Endothelial cell of umbilical vein (primary cell): ENCODE results near the gene FERMT2.

Experiments
- CTCF ChIP-seq, 2 donors: IDR thresholded peaks; 1 replicate in 1 of 2; 2 replicates in 1 of 2; pipeline ENCODE4 v1.5.1; 2011; ENCODE audit warnings: low read length in 2 of 2, mild to moderate bottlenecking in 2 of 2, moderate library complexity in 2 of 2, control low read depth in 1 of 2, inconsistent platforms in 1 of 2, low read depth in 1 of 2; ENCODE audit not compliant: insufficient read depth in 1 of 2; ENCODE audit errors: extremely low read depth in 1 of 2
- EZH2 ChIP-seq: IDR thresholded peaks from 2 replicates; pipeline ENCODE4 v1.6.1; 2012; ENCODE audit warnings: borderline replicate concordance, low read depth, mild to moderate bottlenecking, moderate library complexity, low read length, inconsistent platforms; ENCODE audit not compliant: severe bottlenecking
- FOS ChIP-seq: IDR thresholded peaks from 2 replicates; pipeline ENCODE4 v1.6.1; 2011; ENCODE audit warnings: mild to moderate bottlenecking, low read length, moderate library complexity, borderline replicate concordance; ENCODE audit not compliant: insufficient read depth
- GATA2 ChIP-seq: IDR thresholded peaks from 2 replicates; pipeline ENCODE4 v1.7.0; 2011; ENCODE audit warnings: low read depth, mild to moderate bottlenecking, moderate library complexity, mixed read lengths, low read length; ENCODE audit not compliant: insufficient read length, insufficient read depth
- JUN ChIP-seq: IDR thresholded peaks from 2 replicates; pipeline ENCODE4 v1.6.1; 2011; ENCODE audit warnings: borderline replicate concordance, low read depth; ENCODE audit not compliant: insufficient read length, insufficient read depth
- MAX ChIP-seq: IDR thresholded peaks from 2 replicates; pipeline ENCODE4 v1.6.1; 2011; ENCODE audit not compliant: insufficient read depth, insufficient read length
- MYC ChIP-seq: IDR thresholded peaks from one replicate; pipeline ENCODE4 v1.6.1; 2011; ENCODE audit warnings: mild to moderate bottlenecking, low read depth, low read length
- POLR2A ChIP-seq: IDR thresholded peaks from 2 replicates; pipeline ENCODE4 v1.6.1; 2012; ENCODE audit warnings: low read depth, mild to moderate bottlenecking, control low read depth, low read length
- POLR2AphosphoS5 ChIP-seq: IDR thresholded peaks from 2 replicates; pipeline ENCODE4 v1.6.1; 2012; ENCODE audit warnings: low read depth, mild to moderate bottlenecking, control low read depth, low read length, moderate library complexity; ENCODE audit not compliant: insufficient read depth

GRCh38 chr14:52829527-52830185 lies 121.2 kb downstream of the FERMT2 start:
- TF ChIP-seq CTCF (IDR thresholded peaks at IDR 0.05; ENCODE audit: extremely low read depth in 1 of 2, insufficient read depth in 1 of 2, low read depth in 1 of 2, low read length in 2 of 2) (no peak), POLR2AphosphoS5 (no peak), MYC (no peak), POLR2A (no peak), EZH2 (no peak), GATA2 (no peak), MAX (no peak), JUN (no peak), FOS (no peak)
